Retina (tissue), 1 donor: Measurements from ENCODE around the gene LHX4.

Experiments
- DNase-seq: peaks from one replicate; pipeline ENCODE4 v3.0.0-alpha.2; 2016

The LHX4 gene

GRCh38 chr1:180278194-180278515, 48.1 kb downstream of the LHX4 start:
- DNase-seq, result no peak

DNA sequence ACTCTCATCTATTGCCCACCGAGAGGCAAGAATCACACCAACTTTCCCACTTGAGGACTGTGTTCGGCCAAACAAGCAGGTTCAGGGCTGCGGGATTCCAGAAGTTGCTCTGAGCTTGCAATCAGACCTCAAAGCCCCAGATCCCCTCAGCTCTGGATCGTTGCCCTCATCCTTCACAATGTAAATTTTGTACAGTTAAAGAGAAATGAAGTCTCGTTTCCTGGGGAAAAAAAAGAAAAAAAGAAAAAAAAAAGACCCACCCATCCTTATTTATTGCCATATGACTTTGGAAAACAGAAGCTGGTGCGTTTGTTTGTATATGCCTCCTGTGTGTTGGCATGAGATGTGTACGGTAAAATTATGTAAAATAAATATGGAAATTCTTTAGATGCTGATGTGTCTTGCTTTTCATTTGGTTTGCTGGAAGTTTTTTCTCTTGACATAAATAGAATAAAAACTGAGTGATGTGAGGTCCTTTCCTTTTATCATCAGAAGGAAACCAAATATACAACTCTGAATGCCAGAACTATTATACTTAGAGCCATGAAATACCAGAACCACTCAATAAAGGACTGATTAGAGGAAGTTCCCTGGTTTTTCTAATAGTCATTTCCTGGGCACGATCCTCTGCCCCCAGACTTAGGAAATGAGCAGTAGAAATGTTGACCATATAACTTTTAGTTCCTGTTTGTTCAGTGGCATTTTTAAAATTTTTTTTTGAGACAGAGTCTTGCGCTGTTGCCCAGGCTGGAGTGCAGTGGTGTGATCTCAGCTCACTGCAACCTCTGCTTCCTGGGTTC, 48.7 kb downstream of the LHX4 start:
- no peak for DNase-seq

DNA sequence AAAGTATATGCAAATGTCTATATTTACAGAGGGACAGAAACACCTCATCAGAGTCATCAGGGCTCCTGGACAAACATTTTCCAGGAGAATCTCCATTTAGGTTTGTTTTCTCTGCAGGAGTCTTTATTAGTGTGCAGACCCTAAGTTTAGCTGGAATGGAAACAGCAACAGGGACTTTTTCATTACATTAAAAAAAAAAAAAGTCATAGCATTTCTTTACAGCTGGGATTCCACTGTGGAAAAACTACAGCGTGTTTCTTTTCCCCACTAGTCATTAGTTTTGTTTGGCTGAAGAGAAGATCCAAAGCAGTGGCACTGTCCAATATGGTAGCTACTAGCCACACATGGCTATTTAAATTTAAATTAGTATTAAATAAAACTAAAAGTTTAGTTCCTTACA, 49.6 kb downstream of the LHX4 start:
- DNase-seq, result no peak

- DNase-seq, result no peak
Measured at GRCh38 chr1:180280617-180281016, 50.6 kb downstream of the LHX4 start.

DNA sequence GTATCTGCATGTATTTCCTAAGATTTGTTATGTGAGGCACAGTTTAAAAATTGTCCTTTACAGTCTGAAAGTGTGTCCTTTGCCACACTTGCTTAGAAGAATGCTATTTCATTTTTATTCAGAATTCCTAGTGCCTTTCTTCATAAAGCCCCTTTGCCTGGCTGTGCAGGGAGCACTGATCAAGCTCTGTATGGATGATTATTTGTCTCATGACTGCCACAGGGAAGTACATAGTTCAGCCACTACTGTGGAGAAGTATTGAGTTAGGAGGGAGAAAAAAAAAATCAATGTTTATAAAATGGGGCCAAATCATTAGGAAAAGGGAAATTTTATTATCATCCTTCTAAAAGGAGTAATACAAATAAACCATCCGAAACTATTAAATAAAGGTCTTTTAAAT, 51.4 kb downstream of the LHX4 start:
- no peak for DNase-seq

GRCh38 chr1:180282401-180283044, 52.5 kb downstream of the LHX4 start:
- DNase-seq, result no peak

- no peak for DNase-seq
Measured at GRCh38 chr1:180283098-180283497, 53.0 kb downstream of the LHX4 start.

GRCh38 chr1:180286417-180286816, 56.4 kb downstream of the LHX4 start:
- DNase-seq, result no peak

DNA sequence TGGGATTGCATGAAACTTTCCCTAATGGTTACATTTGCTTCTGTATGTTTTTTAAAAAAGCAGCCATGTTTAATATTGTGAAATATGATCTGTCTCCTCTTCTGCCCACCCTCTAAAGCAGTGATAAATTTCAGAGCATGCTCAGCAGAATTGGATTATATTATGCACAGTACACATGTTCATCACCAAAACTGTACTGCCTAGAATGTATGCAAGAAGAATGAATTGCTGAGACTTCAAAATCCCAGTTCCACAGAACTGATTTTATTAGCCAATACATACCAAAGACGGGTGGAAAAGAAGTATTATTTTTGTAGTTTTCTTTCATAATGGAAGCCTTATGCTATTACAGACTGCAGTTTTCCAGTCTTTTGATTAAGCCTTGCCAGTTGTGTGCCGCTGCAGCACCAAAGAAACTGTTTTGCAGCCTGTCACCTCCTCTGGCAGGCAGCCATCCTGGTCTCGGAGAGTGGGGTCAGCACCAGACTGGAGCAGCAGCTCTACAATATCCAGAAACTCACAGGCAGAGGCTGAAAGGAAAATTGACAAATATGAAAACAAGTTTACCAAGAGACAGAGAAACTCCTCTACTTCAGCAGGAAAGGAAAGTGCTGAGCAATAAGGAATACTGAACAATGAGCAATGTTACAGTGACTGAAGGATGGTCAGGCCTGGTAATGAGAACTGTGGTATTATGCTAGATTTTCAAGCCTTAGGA, 58.1 kb downstream of the LHX4 start:
- no peak for DNase-seq

- DNase-seq, result no peak
Measured at GRCh38 chr1:180288940-180289339, 58.9 kb downstream of the LHX4 start.

- no peak for DNase-seq
Measured at GRCh38 chr1:180290265-180291001, 60.4 kb downstream of the LHX4 start.

DNA sequence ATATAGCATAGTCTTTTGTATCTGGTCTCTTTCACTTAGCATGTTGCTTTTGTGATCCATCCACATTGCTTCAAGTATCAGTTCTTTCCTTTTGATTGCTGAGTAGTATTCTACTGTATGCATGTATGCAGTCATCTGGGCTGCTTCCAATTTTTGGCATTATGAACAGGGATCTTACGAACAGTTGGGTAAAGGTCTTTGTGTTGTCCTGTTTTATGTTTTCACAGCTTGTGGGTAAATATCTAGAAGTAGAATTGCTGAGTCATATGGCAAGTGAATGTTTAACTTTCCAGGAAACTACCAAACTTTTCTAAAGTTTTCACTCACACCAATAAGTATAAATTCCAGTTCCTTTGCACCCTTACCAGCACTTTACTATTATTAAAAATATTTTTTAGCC, 60.9 kb downstream of the LHX4 start:
- no peak for DNase-seq

GRCh38 chr1:180294711-180295110, 64.6 kb downstream of the LHX4 start:
- no peak for DNase-seq

GRCh38 chr1:180295999-180296398, 65.9 kb downstream of the LHX4 start:
- no peak for DNase-seq

DNA sequence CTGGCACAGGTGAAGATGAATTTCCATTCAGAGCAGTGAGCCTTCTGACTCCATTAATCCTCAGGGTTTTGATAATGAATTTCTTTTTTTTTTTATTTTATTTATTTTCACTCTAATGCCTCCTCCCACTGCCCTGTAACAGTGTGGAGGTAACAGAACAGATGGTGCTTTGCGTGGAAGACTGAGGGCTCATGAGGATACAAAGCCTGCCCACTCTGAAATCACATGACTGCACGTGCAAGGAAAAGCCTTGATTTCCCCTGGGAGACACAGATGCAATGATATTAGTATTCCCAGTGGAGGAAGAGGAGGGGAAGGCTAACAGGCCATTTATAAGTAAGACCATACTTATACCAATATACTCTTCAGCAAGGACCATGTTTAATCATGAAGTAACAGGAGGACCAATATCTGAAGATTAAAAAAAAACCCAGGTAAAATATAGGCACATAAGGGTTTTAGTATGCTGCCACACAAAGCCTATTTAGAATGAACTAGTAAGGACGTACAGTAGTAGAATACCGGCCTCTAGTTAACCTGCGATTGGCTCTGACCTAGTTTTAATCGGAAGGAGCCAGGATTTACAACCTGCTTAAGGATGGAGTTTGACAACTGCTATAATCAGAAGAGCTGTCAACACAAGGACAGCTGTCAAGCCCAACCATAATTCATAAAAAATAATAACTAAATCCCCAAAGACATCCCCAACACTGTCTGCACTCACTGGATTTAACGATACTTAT, 69.6 kb downstream of the LHX4 start:
- DNase-seq, result peak; percentile 18

DNA sequence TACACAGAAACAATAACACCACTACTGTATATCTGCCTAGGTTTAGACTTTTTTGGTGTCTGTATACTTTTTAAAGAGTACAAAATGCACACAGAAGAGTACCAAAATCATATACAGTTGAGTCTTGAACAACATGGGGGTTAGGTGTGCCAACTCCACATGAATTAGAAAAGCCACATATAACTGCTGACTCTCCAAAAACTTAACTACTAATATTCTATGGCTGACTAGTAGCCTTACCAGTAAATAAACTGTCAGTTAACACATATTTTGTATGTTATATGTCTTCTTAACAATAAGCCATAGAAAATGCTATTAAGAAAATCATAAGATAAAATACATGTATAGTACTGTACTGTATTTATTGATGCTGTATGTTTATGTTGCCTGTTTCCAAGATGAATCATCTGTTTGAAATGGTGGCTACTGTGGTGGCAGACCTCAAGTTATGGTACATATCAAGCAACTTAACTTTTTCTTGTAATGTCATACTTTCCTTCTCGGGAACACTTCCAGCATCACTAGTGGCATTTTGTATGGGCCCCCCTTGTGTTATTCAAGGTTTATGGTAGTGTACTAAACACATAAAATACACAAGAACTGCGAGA, 71.2 kb downstream of the LHX4 start:
- DNase-seq, result no peak

DNA sequence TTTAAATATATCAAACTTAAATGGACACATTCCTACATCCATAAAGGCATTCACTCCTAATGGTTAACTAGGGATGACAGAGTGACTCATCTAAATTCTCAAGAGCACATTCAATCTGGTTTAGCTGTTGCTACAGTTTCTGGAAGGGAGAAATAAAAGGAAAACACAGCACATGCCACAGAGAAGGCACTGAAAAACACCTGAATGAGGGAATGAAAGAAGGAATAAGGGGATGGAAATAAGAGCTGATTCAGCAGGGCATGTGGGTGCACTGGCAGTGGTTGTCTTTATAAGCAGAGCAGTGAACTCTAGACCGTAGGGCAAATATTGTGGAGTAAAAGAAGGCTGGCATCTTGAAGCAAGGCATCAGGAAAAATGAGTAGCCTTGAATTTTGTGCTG, 79.3 kb downstream of the LHX4 start:
- DNase-seq, result no peak

DNA sequence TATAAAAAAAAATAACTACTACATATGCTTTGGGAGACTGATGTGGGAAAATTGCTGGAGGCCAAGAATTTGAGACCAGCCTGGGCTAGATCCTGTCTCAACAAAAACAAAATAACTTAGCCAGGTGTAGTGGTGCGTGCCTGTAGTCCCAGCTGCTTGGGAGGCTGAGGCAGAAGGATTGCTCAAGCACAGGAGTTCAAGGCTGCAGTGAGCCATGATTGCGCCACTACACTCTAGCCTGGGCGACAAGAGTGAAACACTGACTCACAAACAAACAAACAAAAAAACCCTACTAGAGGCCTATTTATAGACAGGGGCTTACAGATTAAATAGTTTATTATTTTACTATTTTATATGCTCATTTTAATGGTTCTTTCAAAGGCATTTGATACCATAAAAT, 80.0 kb downstream of the LHX4 start:
- no peak for DNase-seq

- no peak for DNase-seq
Measured at GRCh38 chr1:180311011-180311730, 81.1 kb downstream of the LHX4 start.

- DNase-seq, result no peak
Measured at GRCh38 chr1:180312926-180313325, 82.9 kb downstream of the LHX4 start.

GRCh38 chr1:180327089-180327488, 97.0 kb downstream of the LHX4 start:
- DNase-seq, result no peak
